OCI-LY3 (cell line): Measurements from ENCODE around the gene NUP42.

Experiments
- CTCF ChIP-seq: fragments of 200-600, 300-600 bp; sonication (generic); IDR thresholded peaks from 2 replicates; pipeline ENCODE4 v1.5.1; 2014; ENCODE audit warnings: antibody characterized with exemption, low read length, low read depth
- EZH2phosphoT487 ChIP-seq: fragments of 200-600 bp; shearing (Covaris generic); IDR thresholded peaks from 2 replicates; pipeline ENCODE4 v1.6.1; 2018; ENCODE audit warnings: antibody characterized with exemption, mixed run types, low read depth

DNA sequence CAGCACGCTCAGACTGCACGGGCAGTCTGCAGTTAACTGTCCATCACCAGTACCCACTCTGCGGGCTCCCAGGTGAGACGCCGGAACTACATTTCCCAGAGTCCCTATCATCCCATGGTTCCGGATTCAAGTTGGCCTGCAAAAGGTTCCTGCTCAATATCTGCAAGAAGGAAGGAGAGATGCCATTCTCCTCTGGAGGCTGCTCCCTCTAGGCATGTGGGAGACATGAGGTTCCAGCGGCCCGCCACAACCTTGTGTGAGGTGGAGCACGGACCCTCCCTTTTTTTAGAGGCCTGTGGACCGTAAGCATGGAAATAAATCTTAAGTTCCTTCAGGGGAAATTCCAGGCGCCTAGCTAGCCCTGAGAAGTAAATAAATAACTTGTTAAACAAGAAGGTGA, 29.7 kb downstream of the NUP42 start:
- TF ChIP-seq CTCF (no peak), EZH2phosphoT487 (no peak)
